NCI-H128 (cell line): ENCODE measurements around the gene SF3B5.
"Not testable (repeated sequence)": the region's sequence is repeated elsewhere in the genome, so short reads cannot be mapped to it uniquely, and the experiment has no call there.

Experiments used
- DNase-seq: peaks from one replicate; lab custom pipeline; 2025; ENCODE audit not compliant: unreplicated experiment; lab: John Stamatoyannopoulos, UW

The SF3B5 gene

DNA sequence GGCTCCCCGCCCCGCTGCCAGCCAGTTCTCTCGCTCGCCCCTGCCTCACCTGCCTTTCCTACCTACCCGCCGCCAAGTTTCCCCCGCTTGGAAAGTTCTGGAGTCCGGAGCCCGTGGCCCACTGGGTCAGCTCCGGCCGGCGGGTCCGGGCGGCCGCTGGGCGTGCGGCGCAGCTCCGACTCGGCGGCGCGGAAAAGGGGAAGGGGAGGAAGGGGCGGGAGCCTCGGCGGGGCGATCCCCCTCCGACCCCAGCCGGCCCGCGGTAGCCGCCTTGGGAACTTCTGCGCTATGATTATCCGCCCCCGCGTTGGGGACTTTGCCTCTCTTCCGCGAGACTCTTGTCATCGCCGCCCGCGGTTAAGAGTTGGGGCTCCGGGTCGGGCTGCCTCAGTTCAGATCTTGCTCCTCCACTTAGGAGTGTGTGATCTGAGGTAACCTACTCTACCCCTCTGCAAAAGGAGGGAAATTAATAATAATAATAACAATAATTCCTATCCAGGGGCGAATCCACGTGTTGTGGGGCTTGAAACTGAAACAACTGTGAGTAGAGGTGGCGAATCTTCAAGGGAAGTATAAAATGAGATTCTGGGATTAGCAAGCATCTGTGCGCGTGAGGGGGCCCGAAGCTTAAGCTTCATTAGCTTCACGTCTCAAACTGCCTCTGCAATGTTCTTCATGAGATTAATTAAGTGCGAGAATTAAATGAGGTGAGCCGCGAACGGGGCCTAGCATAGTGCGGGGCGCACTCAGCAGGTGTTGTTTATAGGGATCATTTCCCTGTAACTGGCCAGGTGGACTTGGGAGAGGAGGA is 30.8 kb downstream of the SF3B5 start:
- no peak for DNase-seq

GRCh38 chr6:144063744-144064401 is 31.5 kb downstream of the SF3B5 start:
- DNase-seq = peak; percentile 32

DNA sequence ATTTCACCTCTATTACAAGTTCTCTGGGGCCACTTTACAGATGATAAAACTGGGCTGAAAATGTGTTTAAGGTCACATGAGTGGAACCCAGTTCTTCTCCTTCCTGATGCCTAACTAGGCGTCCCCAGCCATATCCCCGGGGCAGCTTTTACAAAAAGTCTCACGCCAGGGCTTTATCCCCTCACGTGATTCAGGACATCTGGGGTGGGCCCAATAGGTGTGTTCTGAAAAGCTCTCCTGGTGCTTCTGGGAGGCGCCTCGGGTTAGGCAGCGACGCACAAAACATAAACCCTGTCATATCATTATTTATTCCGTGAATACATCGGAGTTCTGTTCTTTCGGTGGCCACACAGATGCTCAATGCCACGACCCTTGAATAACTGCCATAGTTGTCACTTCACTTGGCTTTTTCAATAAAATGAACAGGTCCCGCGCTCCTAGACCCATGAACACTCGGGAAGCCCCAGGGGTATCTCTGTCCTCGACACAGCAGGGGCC is 32.1 kb downstream of the SF3B5 start:
- no peak for DNase-seq

GRCh38 chr6:144062786-144063185 is 32.6 kb downstream of the SF3B5 start:
- no peak for DNase-seq

- no peak for DNase-seq
These were observed 36.2 kb downstream of the SF3B5 start for GRCh38 chr6:144059139-144059538.

DNA sequence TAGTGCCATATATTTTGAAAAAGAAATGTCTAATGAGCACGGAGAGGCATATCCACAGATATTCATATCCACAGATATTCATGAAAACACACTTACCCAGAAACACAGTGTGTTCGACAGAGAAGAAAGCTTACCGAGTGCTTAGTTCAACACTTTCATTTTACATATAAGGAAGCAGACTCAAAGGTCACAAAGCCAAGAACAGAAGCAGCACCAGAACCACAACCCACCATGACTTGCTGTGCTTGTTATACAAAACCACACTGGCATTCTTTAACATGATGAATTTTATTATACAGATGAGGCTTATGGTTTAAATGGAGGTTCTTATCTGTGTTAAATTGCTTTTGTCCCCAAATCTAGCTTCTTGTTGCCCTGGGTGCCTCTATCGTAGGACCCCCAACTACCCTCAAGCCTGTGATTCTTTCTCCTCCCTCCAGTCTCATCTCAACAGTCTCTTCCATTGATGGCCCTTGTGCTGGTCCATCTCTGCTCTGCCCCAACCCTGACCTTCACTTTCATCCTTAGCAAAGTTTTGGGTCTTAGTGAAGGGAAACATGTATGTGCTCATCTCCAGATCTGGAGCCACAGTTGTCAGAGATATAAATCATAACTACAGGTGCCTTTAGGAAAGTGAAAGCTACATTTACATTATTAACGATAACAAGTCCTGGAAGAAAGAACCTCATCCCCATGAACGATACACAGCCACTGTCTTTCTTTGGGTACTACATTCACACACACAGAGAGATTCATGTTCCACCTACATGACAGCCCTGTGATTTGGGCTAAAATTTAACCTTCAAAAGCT is 40.0 kb downstream of the SF3B5 start:
- DNase-seq = no peak

- no peak for DNase-seq
These were observed 41.8 kb downstream of the SF3B5 start for GRCh38 chr6:144053601-144054000.

- no peak for DNase-seq
These were observed 42.9 kb downstream of the SF3B5 start for GRCh38 chr6:144052488-144052887.

DNA sequence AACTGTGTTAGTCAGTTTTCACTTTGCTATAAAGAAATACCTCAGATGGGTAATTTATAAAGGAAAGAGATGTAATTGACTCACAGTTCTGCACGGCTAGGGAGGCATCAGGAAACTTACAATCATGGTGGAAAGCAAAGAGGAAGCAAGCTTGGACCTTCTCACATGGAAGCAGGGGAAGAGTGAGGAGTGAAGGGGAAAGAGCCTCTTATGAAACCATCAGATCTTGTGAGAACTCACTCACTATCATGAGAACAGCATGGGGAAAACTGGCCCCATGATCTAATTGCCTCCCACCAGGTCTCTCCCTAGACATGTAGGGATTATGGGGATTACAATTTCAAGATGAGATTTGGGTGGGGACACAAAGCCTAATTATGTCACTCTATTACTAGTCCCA is 46.0 kb downstream of the SF3B5 start:
- no peak for DNase-seq

DNA sequence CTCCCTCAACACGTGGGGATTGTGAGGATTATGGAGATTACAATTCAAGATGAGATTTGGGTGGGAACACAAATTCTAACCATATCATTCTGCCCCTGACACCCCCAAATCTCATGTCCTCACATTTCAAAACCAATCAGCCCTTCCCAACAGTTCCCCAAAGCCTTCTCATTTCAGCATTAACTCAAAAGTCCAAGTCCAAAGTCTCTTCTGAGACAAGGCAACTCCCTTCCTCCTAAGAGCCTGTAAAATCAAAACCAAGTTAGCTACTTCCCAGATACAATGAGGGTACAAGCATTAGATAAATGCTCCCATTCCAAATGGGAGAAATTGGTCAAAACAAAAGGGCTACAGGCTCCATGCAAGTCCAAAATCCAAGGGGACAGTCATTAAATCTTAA is 47.7 kb downstream of the SF3B5 start:
- DNase-seq = no peak

GRCh38 chr6:144046672-144047071 is 48.7 kb downstream of the SF3B5 start:
- DNase-seq = not testable (repeated sequence)

GRCh38 chr6:144044989-144045388 is 50.4 kb downstream of the SF3B5 start:
- not testable (repeated sequence) for DNase-seq
